VCaP (cell line): ENCODE results near the gene GRAMD1A.

ENCODE experiments used
- H3K27ac ChIP-seq: fragments of 450-650 bp; 2 replicates; pipeline ENCODE4 v1.5.1; 2017
- CTCF ChIP-seq: fragments of 450-650 bp; conservative IDR thresholded peaks from 2 replicates; pipeline ENCODE4 v1.5.1; 2017; ENCODE audit warnings: mild to moderate bottlenecking, moderate library complexity

The GRAMD1A gene

GRCh38 chr19:35042056-35042730, 42.1 kb downstream of the GRAMD1A start:
- no peak for TF ChIP-seq CTCF
- H3K27ac ChIP-seq = peak overlapping the region; percentile 98

- H3K27ac ChIP-seq = peak overlapping the region; percentile 98
- no peak for TF ChIP-seq CTCF
Observed at GRCh38 chr19:35042954-35043604, 43.0 kb downstream of the GRAMD1A start.

GRCh38 chr19:35043906-35044305, 43.8 kb downstream of the GRAMD1A start:
- TF ChIP-seq CTCF = no peak
- peak overlapping the region; percentile 98 for H3K27ac ChIP-seq

GRCh38 chr19:35044317-35045117, 44.4 kb downstream of the GRAMD1A start:
- peak overlapping the region; percentile 98 for H3K27ac ChIP-seq
- peak; percentile 96 for TF ChIP-seq CTCF

GRCh38 chr19:35045667-35046300, 45.7 kb downstream of the GRAMD1A start:
- no peak for TF ChIP-seq CTCF
- peak overlapping the region; percentile 98 for H3K27ac ChIP-seq

- peak overlapping the region; percentile 98 for H3K27ac ChIP-seq
- no peak for TF ChIP-seq CTCF
Observed at GRCh38 chr19:35046461-35046860, 46.3 kb downstream of the GRAMD1A start.

- H3K27ac ChIP-seq = peak overlapping the region; percentile 98
- no peak for TF ChIP-seq CTCF
Observed at GRCh38 chr19:35048911-35049411, 48.8 kb downstream of the GRAMD1A start.
